ENCODE data around the gene FBXL13.
"Not testable (repeated sequence)": the region's sequence is repeated elsewhere in the genome, so short reads cannot be mapped to it uniquely, and the experiment has no call there.

The FBXL13 gene

GRCh38 chr7:103078226-103078625 is 3.6 kb upstream of the FBXL13 start:
- not testable (repeated sequence) for DNase-seq

- DNase-seq, result no peak
Observed at GRCh38 chr7:103077318-103077717, 2.7 kb upstream of the FBXL13 start.

DNA sequence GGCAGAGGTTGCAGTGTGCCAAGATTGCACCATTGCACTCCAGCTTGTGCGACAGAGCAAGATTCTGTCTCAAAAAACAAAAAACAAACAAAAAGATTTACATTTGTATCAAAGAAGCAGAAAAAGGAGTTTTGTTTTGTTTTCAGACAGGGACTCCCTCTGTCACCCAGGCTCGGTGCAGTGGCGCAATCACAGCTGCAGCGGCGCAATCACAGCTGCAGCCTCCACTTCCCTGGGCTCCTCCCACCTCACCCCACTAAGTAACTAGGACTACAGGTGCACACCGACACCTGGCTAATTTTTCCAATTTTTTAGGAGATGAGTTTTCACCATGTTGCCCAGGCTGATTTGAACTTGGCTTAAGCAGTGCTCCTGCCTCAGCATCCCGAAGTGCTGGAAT is 2.2 kb upstream of the FBXL13 start:
- no peak for DNase-seq

DNA sequence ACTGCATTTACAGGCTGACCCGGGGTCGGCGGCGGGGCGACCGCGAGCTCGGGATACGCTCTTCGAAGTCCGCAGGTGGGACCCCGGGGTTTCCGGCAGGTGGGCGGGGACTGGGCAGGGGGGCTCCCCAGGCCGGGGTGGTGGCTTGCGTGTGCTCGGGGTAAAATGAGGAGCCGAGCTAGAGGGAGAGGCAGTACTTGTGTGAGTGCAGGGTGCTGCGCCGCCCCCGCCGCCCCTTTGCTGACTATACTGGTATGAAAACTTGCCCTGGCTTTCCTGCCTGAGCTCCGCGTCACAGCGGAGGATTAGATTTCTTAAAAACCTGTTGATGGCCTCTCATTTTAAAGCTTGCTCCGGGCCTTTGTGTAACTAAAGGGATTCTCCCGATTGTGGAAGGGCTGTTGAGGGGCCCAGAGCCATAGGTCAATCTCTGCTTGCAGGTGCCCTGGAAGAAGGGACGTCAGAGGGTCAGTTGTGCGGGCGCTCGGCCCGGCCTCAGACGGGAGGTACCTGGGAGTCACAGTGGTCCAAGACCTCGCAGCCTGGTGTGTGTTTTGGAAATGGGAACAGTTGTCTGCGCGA is 832 bp upstream of the FBXL13 start:
- DNase-seq, result peak; percentile 4 to 44

DNA sequence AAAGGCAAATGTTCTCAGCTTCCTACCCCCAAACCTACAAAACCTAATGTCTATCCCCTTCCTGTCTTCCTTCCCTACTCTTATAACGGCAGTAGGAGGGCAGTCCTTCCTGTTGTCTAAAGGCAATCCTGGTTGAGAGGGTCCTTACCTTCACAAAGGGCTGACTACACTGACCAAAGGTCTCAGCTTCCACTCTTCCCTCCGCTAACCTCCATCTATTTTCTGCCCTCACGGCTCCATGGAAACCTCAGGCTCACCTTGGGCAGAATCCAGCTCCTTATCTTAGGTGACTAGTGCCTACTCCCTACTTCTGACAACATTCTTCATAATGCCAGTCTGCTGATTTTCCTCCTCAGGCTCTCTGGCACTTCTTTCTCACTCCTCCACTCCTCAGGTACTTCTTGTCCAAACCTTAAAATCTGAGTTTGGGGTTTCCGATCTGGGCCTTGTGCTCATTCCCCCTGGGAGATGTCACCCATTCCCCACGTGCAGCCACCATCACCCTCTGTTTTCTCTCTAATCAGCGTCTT is 542 bp downstream of the FBXL13 start:
- DNase-seq, result no peak

GRCh38 chr7:103071000-103071399 is 3.6 kb downstream of the FBXL13 start:
- no peak for DNase-seq

DNA sequence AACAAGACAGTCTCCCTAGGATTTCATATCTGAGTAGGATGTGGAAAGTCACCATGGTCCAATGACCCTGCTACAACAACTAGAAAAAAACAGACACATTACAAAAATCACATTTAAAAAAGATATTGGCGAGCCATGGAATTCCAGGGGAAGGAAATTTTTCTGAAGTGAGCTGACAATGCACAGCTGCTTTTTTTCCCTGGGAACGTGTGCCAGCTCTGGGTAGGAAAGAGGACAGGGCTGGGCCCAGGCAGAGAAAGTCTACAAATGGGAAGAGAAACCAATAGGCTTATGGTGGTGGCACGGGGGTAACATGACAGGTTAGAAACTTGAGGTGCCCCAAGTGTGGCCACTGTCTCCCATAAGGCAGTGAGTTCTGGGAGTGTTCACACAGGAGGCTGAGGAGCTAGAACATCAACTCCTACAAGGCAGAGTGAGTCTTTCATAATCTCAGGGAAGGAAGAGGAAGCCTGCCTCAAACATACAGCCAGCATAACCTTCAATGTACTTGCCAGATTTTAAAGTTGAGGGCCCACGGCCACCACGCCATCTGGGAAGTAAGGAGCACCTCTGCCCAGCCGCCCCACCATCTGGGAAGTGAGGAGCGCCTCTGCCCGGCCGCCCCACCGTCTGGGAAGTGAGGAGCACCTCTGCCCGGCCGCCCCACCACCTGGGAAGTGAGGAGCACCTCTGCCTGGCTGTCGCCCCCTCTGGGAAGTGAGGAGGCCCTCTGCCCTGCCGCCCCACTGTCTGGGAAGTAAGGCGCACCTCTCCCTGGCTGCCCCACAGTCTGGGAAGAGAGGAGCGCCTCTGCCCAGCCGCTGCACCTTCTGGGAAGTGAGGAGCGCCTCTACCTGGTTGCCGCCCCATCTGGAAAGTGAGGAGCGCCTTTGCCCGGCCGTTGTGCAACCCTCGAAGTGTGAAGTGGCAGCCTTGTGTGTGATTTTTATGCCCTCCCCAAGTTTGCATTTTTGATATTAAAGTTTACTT is 5.9 kb downstream of the FBXL13 start:
- DNase-seq, result no peak

DNA sequence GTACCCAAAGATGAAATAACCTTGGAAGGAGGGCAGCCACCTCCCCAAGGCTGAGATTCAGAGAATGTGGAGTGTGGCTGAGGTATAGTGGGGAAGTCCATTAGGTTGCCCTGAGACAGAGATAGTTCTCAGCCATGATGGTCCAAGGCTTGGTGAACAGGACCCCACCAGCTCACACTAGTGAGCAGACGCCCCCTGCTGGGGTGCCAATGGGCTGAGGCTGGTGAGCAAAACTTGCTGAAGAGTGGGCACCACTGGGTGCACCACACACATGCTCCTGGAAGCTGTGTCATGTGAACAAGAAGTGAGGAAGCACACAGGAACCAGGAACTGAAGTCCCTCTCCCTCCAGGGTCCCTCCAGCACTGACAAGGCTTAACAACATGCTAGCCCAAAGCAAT is 8.9 kb downstream of the FBXL13 start:
- no peak for DNase-seq

DNA sequence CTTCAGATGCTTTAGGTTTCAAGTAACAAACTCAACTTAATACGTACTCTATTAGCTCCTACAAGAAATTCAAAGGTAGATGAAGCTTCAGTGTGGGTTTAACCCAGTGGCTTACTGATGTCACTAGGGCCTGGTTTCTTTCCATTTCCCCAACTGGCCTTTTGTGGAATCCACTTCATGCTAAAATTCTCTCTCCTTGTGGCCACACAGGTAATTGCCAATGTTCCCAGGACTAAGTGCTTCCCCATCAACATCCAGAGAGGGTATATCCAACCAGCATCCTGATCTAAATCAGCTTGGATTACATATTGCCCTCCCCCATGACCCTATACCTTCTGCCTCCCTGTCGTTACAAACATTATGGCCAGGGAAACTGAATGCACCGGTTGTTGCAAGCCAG is 10.7 kb downstream of the FBXL13 start:
- DNase-seq, result no peak

DNA sequence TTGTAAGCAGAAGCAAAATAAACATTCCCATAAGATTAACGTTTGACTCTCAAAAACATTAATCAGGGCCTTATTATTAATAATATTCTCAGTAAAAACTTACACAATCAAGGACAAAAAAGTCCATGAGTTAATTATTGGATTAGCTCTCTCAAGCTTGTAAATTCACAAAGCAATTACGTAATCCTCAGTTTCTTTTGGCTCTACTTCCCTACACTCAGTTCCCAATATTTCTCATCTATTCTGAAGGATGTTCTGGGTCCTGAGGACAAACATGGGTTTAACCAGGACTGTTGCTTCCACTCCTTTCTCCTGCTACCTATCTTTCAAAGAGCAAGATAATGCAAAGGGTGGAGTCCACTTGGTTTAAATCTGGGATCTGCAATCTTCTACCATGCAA is 15.1 kb downstream of the FBXL13 start:
- DNase-seq, result no peak

GRCh38 chr7:103058122-103058521 is 16.5 kb downstream of the FBXL13 start:
- DNase-seq, result no peak

GRCh38 chr7:103056006-103056405 is 18.6 kb downstream of the FBXL13 start:
- not testable (repeated sequence) for DNase-seq

- DNase-seq, result no peak
Observed at GRCh38 chr7:103051519-103051918, 23.1 kb downstream of the FBXL13 start.

DNA sequence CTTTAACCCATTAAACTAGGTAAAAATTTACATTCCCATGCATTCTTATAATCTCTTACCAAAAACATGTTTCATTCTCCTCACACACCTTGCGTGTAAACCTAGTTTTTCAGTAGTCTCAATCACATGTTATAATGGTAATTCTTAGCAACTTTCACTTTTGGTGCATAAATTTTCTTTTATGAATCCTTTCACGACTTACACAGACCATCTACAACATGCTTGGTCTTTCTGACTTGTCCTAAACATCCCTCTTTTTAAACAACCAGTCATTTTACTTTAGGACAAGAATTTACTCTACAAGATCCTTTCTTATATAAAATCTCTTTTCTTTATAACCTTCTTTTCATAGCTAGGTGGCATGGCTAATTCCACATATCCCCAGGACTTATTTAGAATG is 25.8 kb downstream of the FBXL13 start:
- DNase-seq, result no peak

DNA sequence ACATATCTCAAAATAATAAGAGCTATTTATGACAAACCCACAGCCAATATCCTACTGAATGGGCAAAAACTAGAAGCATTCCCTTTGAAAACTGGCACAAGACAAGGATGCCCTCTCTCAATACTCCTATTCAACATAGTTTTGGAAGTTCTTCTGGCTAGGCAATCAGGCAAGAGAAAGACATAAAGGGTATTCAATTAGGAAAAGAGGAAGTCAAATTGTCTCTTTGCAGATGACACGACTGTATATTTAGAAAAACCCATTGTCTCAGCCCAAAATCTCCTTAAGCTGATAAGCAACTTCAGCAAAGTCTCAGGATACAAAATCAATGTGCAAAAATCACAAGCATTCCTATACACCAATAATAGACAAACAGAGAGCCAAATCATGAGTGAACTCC is 32.8 kb downstream of the FBXL13 start:
- not testable (repeated sequence) for DNase-seq

DNA sequence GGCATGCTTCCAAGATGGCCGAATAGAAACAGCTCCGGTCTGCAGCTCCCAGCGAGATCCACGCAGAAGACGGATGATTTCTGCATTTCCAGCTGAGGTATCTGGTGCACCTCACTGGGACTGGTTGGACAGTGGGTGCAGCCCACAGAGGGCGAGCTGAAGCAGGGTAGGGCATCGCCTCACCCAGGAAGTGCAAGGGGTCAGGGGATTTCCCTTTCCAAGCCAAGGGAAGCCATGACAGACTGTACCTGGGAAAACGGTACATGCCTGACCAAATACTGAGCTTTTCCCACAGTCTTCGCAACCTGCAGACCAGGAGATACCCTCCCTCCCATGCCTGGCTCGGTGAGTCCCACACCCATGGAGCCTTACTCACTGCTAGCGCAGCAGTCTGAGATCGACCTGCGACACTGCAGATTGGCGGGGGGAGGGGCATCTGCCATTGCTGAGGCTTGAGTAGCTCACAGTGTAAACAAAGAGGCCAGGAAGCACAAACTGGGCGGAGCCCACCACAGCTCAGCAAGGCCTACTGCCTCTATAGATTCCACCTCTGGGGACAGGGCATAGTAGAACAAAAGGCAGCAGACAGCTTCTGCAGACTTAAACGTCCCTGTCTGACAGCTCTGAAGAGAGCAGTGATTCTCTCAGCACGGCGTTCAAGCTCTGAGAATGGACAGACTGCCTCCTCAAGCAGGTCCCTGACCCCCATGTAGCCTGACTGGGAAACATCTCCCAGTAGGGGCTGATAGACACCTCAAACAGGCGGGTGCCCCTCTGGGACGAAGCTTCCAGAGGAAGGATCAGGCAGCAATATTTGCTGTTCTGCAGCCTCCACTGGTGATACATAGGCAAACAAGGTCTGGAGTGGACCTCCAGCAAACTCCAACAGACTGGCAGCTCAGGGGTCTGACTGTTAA is 36.5 kb downstream of the FBXL13 start:
- DNase-seq, result peak; percentile 34 to 74

- DNase-seq, result no peak
Observed at GRCh38 chr7:103037476-103037822, 37.1 kb downstream of the FBXL13 start.

GRCh38 chr7:103034318-103034717 is 40.3 kb downstream of the FBXL13 start:
- DNase-seq, result not testable (repeated sequence)

DNA sequence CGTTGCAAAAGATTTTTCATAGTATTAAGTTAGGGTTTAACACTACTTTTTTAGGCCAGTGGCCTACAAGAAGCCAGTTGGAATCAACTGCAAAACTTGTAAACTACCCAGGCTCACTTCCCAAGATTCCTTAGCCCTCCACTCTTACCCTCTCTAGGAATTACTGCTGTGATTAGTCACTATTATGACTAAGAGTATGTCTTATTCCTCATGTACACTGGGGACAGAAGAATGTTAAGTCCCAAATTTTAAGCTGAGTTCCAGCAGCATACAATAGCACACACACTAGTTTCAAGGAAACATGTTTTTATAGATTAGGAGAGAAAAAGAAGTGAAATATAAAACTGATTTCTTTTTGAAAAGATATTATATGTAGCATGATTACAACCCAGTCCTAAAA is 42.8 kb downstream of the FBXL13 start:
- no peak for DNase-seq

- no peak for DNase-seq
Observed at GRCh38 chr7:103031024-103031423, 43.6 kb downstream of the FBXL13 start.

- no peak for DNase-seq
Observed at GRCh38 chr7:103025341-103025740, 49.3 kb downstream of the FBXL13 start.

GRCh38 chr7:103023578-103023977 is 51.0 kb downstream of the FBXL13 start:
- DNase-seq, result not testable (repeated sequence)

GRCh38 chr7:103021490-103021889 is 53.1 kb downstream of the FBXL13 start:
- not testable (repeated sequence) for DNase-seq

All from NCI-H187 (cell line).